Spinal cord (tissue), 10 donors: ENCODE data around the gene EHMT1. TPM values are rescaled to one million over a fixed set of nuclear protein-coding genes. Genes with fewer than 3 reads are reported as not detected.

Experiments used
- DNase-seq, 6 donors: peaks; one replicate each; pipeline versions ENCODE4 v3.0.0 to v3.0.0-alpha.2; 2013 to 2015; ENCODE audit warnings: low spot score in 6 of 6, low read depth in 4 of 6
- H3K27ac ChIP-seq: one replicate; pipeline ENCODE4 v1.5.1; 2013; ENCODE audit warnings: low read depth, low read length, control low read depth
- H3K27me3 ChIP-seq: one replicate; pipeline ENCODE4 v1.6.1; 2013; ENCODE audit warnings: low read length; ENCODE audit not compliant: control insufficient read depth, insufficient read depth
- H3K36me3 ChIP-seq: one replicate; pipeline ENCODE4 v1.6.1; 2013; ENCODE audit warnings: low read length; ENCODE audit not compliant: control insufficient read depth, insufficient read depth
- H3K4me1 ChIP-seq: one replicate; pipeline ENCODE4 v1.6.1; 2013; ENCODE audit warnings: low read length; ENCODE audit not compliant: control insufficient read depth, insufficient read depth
- H3K4me3 ChIP-seq: one replicate; pipeline ENCODE4 v1.5.1; 2013; ENCODE audit warnings: low read depth, low read length, control low read depth
- H3K9me3 ChIP-seq: one replicate; pipeline ENCODE4 v1.6.1; 2013; ENCODE audit warnings: low read length; ENCODE audit not compliant: control insufficient read depth, insufficient read depth
- WGBS: methylation state at CpG from one replicate; pipeline ENCODE4 v1.1.5; 2013; ENCODE audit warnings: missing lambda C conversion rate; ENCODE audit not compliant: insufficient coverage; 5-methylcytosine and 5-hydroxymethylcytosine counted together
- polyA plus RNA-seq, 2 donors: library from polyadenylated mRNA; unstranded; fragments of 120-200 nt; gene quantifications; one replicate each; pipeline ENCODE4 v1.2.1, GENCODE V29; 2013; ENCODE audit not compliant: insufficient read length in 2 of 2
- total RNA-seq, 2 donors: library from RNA; depleted of rRNA in 1 of 2; stranded (reverse); fragments of 120-200 nt in 1 of 2; fragments of >200 nt in 1 of 2; gene quantifications; one replicate each; pipeline versions ENCODE4 v1.2.3 to v1.2.4, GENCODE V29; 2013 to 2014
- donor health status: healthy.

Gene EHMT1
- total and polyA plus RNA-seq, 4 donors, result 35.8 to 86.2 (median 57.1) TPM

DNA sequence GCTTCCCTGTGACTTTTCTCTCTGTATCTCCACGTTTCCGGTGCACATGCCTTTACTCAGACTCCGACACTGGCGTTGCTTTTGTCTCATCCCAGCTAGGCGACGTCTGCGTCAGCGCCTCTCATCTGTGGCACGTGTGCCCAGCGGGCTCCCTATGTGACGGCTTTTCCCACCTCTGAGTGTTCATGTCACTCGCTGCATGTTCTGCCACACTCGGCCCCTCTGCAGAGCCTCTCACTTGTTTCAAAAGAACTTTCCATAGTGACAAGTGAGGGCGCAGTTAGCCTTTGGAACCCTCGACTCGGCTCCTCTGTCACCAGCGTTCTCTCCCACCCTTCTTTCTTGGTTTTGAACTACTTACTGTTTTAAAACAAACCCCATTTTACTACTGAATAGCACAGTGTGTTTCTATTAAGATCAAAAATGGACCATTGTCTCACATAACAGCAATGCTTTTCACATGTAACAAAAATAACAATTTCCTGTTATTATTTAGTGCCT, 145.4 kb downstream of the EHMT1 start:
- WGBS, result 67% methylated on average over 14 of the region's 17 CpGs
- peak in 1 of 6 donors; percentile 43 for DNase-seq
- Histone ChIP-seq H3K27me3 (no peaks in the 10 kb centered on the region), H3K9me3 (no peaks in the 10 kb centered on the region), H3K4me3 (no peak overlapping the region), H3K36me3 (peaks cover 52% of the 10 kb centered on the region), H3K4me1 (peaks cover 30% of the 10 kb centered on the region), H3K27ac (peak overlapping the region; percentile 82)

- peak in 2 of 6 donors; percentile 25 to 37 for DNase-seq
- H3K36me3 ChIP-seq, result peaks cover 47% of the 10 kb centered on the region
- peak overlapping the region; percentile 82 for H3K27ac ChIP-seq
- H3K4me1 ChIP-seq, result peaks cover 30% of the 10 kb centered on the region
- no peaks in the 10 kb centered on the region for H3K27me3 ChIP-seq
- no peak overlapping the region for H3K4me3 ChIP-seq
- no peaks in the 10 kb centered on the region for H3K9me3 ChIP-seq
- WGBS, result 59% methylated on average over 9 of the region's 13 CpGs
Observed at GRCh38 chr9:137764981-137765380, 146.2 kb downstream of the EHMT1 start.

GRCh38 chr9:137765536-137765935, 146.7 kb downstream of the EHMT1 start:
- WGBS, result 79% methylated on average over 6 of the region's 13 CpGs
- Histone ChIP-seq H3K9me3 (no peaks in the 10 kb centered on the region), H3K27me3 (no peaks in the 10 kb centered on the region), H3K4me3 (no peak overlapping the region), H3K27ac (peak overlapping the region; percentile 82), H3K36me3 (peaks cover 44% of the 10 kb centered on the region), H3K4me1 (peaks cover 30% of the 10 kb centered on the region)
- no peak for DNase-seq

- H3K27ac ChIP-seq, result no peak overlapping the region
- no peak for DNase-seq
- 91% methylated on average over 14 of the region's 14 CpGs for WGBS
- no peak overlapping the region for H3K4me3 ChIP-seq
- no peaks in the 10 kb centered on the region for H3K27me3 ChIP-seq
- no peaks in the 10 kb centered on the region for H3K9me3 ChIP-seq
- H3K36me3 ChIP-seq, result peaks cover 56% of the 10 kb centered on the region
- H3K4me1 ChIP-seq, result no peaks in the 10 kb centered on the region
Observed at GRCh38 chr9:137771580-137771979, 152.8 kb downstream of the EHMT1 start.

GRCh38 chr9:137772281-137772873, 153.6 kb downstream of the EHMT1 start:
- H3K27me3 ChIP-seq, result no peaks in the 10 kb centered on the region
- no peak overlapping the region for H3K4me3 ChIP-seq
- peaks cover 54% of the 10 kb centered on the region for H3K36me3 ChIP-seq
- no peak overlapping the region for H3K27ac ChIP-seq
- no peak for DNase-seq
- H3K9me3 ChIP-seq, result no peaks in the 10 kb centered on the region
- WGBS, result 90% methylated on average over 8 of the region's 12 CpGs
- no peaks in the 10 kb centered on the region for H3K4me1 ChIP-seq

GRCh38 chr9:137774775-137775386, 156.1 kb downstream of the EHMT1 start:
- DNase-seq, result no peak
- WGBS, result 96% methylated on average over 24 of the region's 24 CpGs
- no peaks in the 10 kb centered on the region for H3K4me1 ChIP-seq
- no peak overlapping the region for H3K27ac ChIP-seq
- H3K36me3 ChIP-seq, result peaks cover 76% of the 10 kb centered on the region
- H3K9me3 ChIP-seq, result no peaks in the 10 kb centered on the region
- H3K4me3 ChIP-seq, result no peak overlapping the region
- H3K27me3 ChIP-seq, result no peaks in the 10 kb centered on the region

DNA sequence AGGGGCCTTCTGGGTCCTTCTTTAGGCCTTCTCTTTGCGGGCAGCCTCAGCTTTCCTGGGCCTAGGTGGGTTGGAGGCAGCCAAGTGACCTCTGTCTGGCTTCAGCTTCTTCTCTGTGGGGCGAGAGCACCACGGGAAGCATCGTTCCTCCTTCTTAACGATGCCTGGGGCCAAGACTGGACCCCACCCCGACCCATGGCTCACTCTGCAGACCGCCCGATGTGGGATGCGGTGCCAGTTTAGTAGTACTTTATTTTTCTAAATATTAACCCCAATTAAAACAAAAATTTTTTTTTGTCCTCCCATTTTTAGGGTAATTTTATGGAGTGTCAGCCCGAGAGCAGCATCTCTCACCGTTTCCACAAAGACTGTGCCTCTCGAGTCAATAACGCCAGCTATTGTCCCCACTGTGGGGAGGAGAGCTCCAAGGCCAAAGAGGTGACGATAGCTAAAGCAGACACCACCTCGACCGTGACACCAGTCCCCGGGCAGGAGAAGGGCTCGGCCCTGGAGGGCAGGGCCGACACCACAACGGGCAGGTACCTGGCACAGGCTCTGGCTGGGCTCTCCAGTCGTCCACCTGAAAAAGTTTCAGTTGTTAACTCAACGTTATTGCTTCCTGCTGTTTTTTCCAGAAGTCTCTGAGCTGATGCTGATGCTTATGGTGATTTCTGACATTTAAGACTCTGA, 157.6 kb downstream of the EHMT1 start:
- H3K4me1 ChIP-seq, result no peaks in the 10 kb centered on the region
- H3K4me3 ChIP-seq, result no peak overlapping the region
- no peaks in the 10 kb centered on the region for H3K9me3 ChIP-seq
- DNase-seq, result no peak
- no peaks in the 10 kb centered on the region for H3K27me3 ChIP-seq
- no peak overlapping the region for H3K27ac ChIP-seq
- peaks cover 75% of the 10 kb centered on the region for H3K36me3 ChIP-seq
- 89% methylated on average over 17 of the region's 22 CpGs for WGBS

DNA sequence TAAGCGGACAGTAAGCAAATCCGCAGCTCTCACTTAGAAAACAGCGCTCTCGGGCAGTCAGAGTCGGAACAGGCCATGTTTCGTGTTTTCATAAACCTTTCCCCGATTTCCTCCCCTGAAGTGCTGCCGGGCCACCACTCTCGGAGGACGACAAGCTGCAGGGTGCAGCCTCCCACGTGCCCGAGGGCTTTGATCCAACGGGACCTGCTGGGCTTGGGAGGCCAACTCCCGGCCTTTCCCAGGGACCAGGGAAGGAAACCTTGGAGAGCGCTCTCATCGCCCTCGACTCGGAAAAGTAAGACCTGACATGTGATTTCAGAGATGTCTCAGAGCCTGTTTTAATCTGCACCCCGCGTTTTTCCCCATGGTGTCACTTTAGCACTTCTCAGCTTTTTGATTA, 159.0 kb downstream of the EHMT1 start:
- no peaks in the 10 kb centered on the region for H3K9me3 ChIP-seq
- no peak overlapping the region for H3K4me3 ChIP-seq
- no peak overlapping the region for H3K27ac ChIP-seq
- H3K27me3 ChIP-seq, result no peaks in the 10 kb centered on the region
- H3K4me1 ChIP-seq, result no peaks in the 10 kb centered on the region
- DNase-seq, result no peak
- H3K36me3 ChIP-seq, result peaks cover 81% of the 10 kb centered on the region
- 85% methylated on average over 18 of the region's 20 CpGs for WGBS

DNA sequence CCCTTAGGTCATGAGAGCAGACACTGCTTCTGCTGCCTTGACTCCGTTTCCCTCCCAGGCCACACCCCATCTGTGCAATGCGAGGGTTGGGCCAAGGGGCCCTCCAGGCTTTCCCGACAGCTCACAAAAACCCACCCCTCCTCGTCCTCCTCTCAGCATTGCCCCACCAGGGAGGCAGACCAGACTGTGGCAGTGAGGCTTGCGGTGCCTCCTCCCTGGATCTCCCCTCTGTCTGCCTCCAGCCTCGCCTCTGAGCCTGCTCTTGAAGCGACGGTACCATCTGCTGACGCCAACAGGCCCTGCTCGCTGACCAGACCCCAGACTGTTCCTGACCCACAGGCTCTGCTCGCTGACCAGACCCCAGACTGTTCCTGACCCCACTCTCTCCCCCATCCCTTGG, 159.5 kb downstream of the EHMT1 start:
- Histone ChIP-seq H3K4me1 (no peaks in the 10 kb centered on the region), H3K9me3 (no peaks in the 10 kb centered on the region), H3K36me3 (peaks cover 79% of the 10 kb centered on the region), H3K27me3 (no peaks in the 10 kb centered on the region), H3K27ac (no peak overlapping the region), H3K4me3 (no peak overlapping the region)
- no peak for DNase-seq
- WGBS, result 87% methylated on average over 9 of the region's 11 CpGs
